HG02885 (cell line): ENCODE results near the gene TOMM34.

ENCODE experiments used
- ATAC-seq: cut with Tn5 transposase; IDR thresholded peaks from one replicate; pipeline ENCODE4 v1.9.1; 2021; ENCODE audit warnings: mild to moderate bottlenecking; ENCODE audit not compliant: unreplicated experiment, poor library complexity

TOMM34 gene

GRCh38 chr20:44900231-44900854 lies 59.9 kb downstream of the TOMM34 start:
- ATAC-seq, result no peak

- ATAC-seq, result no peak
Measured at GRCh38 chr20:44897133-44897532, 63.1 kb downstream of the TOMM34 start.

- ATAC-seq, result no peak
Measured at GRCh38 chr20:44896583-44896982, 63.6 kb downstream of the TOMM34 start.

- ATAC-seq, result no peak
Measured at GRCh38 chr20:44894959-44895358, 65.2 kb downstream of the TOMM34 start.
